Suppressor macrophage (primary cell): ENCODE data around the gene EGFR.
"Not testable (repeated sequence)": the region's sequence is repeated elsewhere in the genome, so short reads cannot be mapped to it uniquely, and the experiment has no call there.

Source experiments
- DNase-seq, 4 experiments: peaks; one replicate each; pipeline ENCODE4 v3.0.0-alpha.2; 2020 to 2022

Gene EGFR

GRCh38 chr7:55149001-55149400 is 130.2 kb downstream of the EGFR start:
- no peak for DNase-seq

GRCh38 chr7:55150166-55150565 is 131.3 kb downstream of the EGFR start:
- no peak for DNase-seq

- no peak for DNase-seq
These were observed 132.1 kb downstream of the EGFR start for GRCh38 chr7:55150709-55151451.

GRCh38 chr7:55152516-55152915 is 133.7 kb downstream of the EGFR start:
- no peak for DNase-seq

GRCh38 chr7:55154096-55154495 is 135.3 kb downstream of the EGFR start:
- no peak for DNase-seq

GRCh38 chr7:55155351-55156117 is 136.7 kb downstream of the EGFR start:
- no peak for DNase-seq

GRCh38 chr7:55156919-55157763 is 138.3 kb downstream of the EGFR start:
- no peak for DNase-seq

GRCh38 chr7:55157764-55158105 is 138.9 kb downstream of the EGFR start:
- no peak for DNase-seq

- DNase-seq = no peak
These were observed 139.9 kb downstream of the EGFR start for GRCh38 chr7:55158541-55159382.

- DNase-seq = no peak
These were observed 141.7 kb downstream of the EGFR start for GRCh38 chr7:55160539-55160938.

GRCh38 chr7:55161154-55161687 is 142.4 kb downstream of the EGFR start:
- no peak for DNase-seq

GRCh38 chr7:55162476-55162875 is 143.7 kb downstream of the EGFR start:
- no peak for DNase-seq

GRCh38 chr7:55163733-55164132 is 144.9 kb downstream of the EGFR start:
- no peak for DNase-seq

- DNase-seq = no peak
These were observed 145.7 kb downstream of the EGFR start for GRCh38 chr7:55164527-55164926.

- DNase-seq = no peak
These were observed 146.5 kb downstream of the EGFR start for GRCh38 chr7:55165176-55165861.

- DNase-seq = not testable (repeated sequence)
These were observed 148.5 kb downstream of the EGFR start for GRCh38 chr7:55167296-55167695.

GRCh38 chr7:55170335-55171069 is 151.7 kb downstream of the EGFR start:
- no peak for DNase-seq

- no peak for DNase-seq
These were observed 152.3 kb downstream of the EGFR start for GRCh38 chr7:55171157-55171556.

GRCh38 chr7:55172161-55172560 is 153.3 kb downstream of the EGFR start:
- no peak for DNase-seq

- DNase-seq = no peak
These were observed 154.2 kb downstream of the EGFR start for GRCh38 chr7:55172881-55173609.
